HepG2 (cell line): ENCODE data around the gene POLRMT.

Source experiments
- EP300 ChIP-seq, 3 experiments: sonication (generic) in 1 of 3; formaldehyde crosslinking in 1 of 3; IDR thresholded peaks; 2 replicates each; pipeline versions ENCODE4 v1.5.1 to v1.6.1; 2011 to 2020; ENCODE audit warnings: low read depth in 2 of 3, low read length in 2 of 3, borderline replicate concordance in 1 of 3, improper control_type of control experiment in 1 of 3, mild to moderate bottlenecking in 1 of 3, missing genetic modification reagents in 1 of 3, moderate library complexity in 1 of 3
- HNRNPLL ChIP-seq: fragments of 200-400 bp; formaldehyde crosslinking; IDR thresholded peaks from 2 replicates; pipeline ENCODE4 v1.6.1; 2017; ENCODE audit warnings: mild to moderate bottlenecking, low read depth, low read length; ENCODE audit not compliant: poor library complexity, severe bottlenecking
- NR2C2 ChIP-seq: sonication (generic); formaldehyde crosslinking; IDR thresholded peaks from 2 replicates; pipeline ENCODE4 v1.4.0; 2020; ENCODE audit warnings: missing genetic modification reagents, mild to moderate bottlenecking, moderate library complexity, borderline replicate concordance
- PHF21A ChIP-seq: sonication (generic); formaldehyde crosslinking; IDR thresholded peaks from 2 replicates; pipeline ENCODE4 v1.5.0; 2020; ENCODE audit warnings: mild to moderate bottlenecking, missing genetic modification reagents
- PITX1 ChIP-seq: sonication (generic); formaldehyde crosslinking; IDR thresholded peaks from 2 replicates; pipeline ENCODE4 v1.5.1; 2020; ENCODE audit warnings: mild to moderate bottlenecking, missing genetic modification reagents
- TCF12 ChIP-seq, 2 experiments: fragments of 450-650 bp in 1 of 2; sonication (generic) in 1 of 2; formaldehyde crosslinking in 1 of 2; IDR thresholded peaks; 2 replicates each; pipeline versions ENCODE4 v1.6.1 to v1.8.0; 2017 to 2022; ENCODE audit warnings: antibody characterized with exemption in 1 of 2, mild to moderate bottlenecking in 1 of 2, missing genetic modification reagents in 1 of 2, moderate library complexity in 1 of 2
- TF ChIP-seq, protein P1 (sequence below): sonication (generic); formaldehyde crosslinking; IDR thresholded peaks from 2 replicates; pipeline ENCODE4 v1.5.0; 2020; ENCODE audit warnings: mild to moderate bottlenecking, missing genetic modification reagents, moderate library complexity
- TF ChIP-seq, protein P2 (sequence below): sonication (generic); formaldehyde crosslinking; IDR thresholded peaks from 2 replicates; pipeline ENCODE4 v1.5.0; 2020; ENCODE audit warnings: missing genetic modification reagents
- TF ChIP-seq, protein P3 (sequence below): IDR thresholded peaks from 2 replicates; pipeline ENCODE4 v1.6.1; 2018; ENCODE audit warnings: missing genetic modification reagents, mild to moderate bottlenecking, missing compliant biosample characterization

DNA sequence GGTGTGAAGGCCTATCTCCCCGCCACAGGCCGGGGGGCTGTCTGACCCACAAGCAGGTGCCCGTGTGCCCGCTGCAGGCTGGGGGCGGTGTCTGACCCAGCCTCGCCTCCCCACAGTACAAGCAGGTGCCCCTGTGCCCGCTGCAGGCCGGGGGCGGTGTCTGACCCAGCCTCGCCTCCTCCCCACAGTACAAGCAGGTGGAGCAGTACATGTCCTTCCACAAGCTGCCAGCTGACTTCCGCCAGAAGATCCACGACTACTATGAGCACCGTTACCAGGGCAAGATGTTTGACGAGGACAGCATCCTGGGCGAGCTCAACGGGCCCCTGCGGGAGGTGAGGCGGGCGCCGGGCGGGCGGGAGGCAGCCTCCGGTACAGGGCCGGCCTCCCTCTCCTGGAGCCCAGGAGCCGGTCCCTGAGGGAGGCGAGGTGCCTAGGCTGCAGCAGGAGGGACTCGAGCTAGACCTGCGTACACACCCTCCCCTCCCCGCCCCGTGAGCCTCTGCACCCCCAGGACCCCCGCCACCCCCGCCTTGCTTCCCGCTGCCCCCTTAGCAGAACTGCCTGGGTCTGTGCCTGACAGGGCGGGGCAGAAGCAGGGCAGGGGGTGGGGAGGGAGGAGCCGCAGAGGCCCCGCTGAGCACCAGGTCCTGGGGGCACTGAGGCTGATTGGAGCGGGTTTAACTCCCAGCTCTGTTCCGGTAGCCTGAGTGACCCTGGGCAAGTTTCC is 23.1 kb downstream of the POLRMT start:
- TF ChIP-seq NR2C2 (CRISPR knock-in tag) (no peak), PHF21A (CRISPR knock-in tag) (no peak), HNRNPLL (no peak), TCF12 (IDR thresholded peaks at IDR 0.05) (no peak), TCF12 (CRISPR knock-in tag; IDR thresholded peaks at IDR 0.05) (no peak), EP300 (IDR thresholded peaks at IDR 0.05; ENCODE audit: low read depth in 2 of 2, low read length in 2 of 2) (no peak), EP300 (CRISPR knock-in tag; IDR thresholded peaks at IDR 0.05; ENCODE audit: borderline replicate concordance) (no peak), PITX1 (CRISPR knock-in tag) (no peak)
- TF ChIP-seq, protein P1, sequence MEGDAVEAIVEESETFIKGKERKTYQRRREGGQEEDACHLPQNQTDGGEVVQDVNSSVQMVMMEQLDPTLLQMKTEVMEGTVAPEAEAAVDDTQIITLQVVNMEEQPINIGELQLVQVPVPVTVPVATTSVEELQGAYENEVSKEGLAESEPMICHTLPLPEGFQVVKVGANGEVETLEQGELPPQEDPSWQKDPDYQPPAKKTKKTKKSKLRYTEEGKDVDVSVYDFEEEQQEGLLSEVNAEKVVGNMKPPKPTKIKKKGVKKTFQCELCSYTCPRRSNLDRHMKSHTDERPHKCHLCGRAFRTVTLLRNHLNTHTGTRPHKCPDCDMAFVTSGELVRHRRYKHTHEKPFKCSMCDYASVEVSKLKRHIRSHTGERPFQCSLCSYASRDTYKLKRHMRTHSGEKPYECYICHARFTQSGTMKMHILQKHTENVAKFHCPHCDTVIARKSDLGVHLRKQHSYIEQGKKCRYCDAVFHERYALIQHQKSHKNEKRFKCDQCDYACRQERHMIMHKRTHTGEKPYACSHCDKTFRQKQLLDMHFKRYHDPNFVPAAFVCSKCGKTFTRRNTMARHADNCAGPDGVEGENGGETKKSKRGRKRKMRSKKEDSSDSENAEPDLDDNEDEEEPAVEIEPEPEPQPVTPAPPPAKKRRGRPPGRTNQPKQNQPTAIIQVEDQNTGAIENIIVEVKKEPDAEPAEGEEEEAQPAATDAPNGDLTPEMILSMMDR: no peak
- TF ChIP-seq, protein P2, sequence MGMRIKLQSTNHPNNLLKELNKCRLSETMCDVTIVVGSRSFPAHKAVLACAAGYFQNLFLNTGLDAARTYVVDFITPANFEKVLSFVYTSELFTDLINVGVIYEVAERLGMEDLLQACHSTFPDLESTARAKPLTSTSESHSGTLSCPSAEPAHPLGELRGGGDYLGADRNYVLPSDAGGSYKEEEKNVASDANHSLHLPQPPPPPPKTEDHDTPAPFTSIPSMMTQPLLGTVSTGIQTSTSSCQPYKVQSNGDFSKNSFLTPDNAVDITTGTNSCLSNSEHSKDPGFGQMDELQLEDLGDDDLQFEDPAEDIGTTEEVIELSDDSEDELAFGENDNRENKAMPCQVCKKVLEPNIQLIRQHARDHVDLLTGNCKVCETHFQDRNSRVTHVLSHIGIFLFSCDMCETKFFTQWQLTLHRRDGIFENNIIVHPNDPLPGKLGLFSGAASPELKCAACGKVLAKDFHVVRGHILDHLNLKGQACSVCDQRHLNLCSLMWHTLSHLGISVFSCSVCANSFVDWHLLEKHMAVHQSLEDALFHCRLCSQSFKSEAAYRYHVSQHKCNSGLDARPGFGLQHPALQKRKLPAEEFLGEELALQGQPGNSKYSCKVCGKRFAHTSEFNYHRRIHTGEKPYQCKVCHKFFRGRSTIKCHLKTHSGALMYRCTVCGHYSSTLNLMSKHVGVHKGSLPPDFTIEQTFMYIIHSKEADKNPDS (CRISPR knock-in tag): no peak
- TF ChIP-seq, protein P3, sequence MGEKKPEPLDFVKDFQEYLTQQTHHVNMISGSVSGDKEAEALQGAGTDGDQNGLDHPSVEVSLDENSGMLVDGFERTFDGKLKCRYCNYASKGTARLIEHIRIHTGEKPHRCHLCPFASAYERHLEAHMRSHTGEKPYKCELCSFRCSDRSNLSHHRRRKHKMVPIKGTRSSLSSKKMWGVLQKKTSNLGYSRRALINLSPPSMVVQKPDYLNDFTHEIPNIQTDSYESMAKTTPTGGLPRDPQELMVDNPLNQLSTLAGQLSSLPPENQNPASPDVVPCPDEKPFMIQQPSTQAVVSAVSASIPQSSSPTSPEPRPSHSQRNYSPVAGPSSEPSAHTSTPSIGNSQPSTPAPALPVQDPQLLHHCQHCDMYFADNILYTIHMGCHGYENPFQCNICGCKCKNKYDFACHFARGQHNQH (CRISPR knock-in tag): no peak
